NCI-H1092 treated with DMSO at 0.1 percent for 48 hours (cell line): ENCODE data around the gene CNRIP1.
A peak's percentile ranks its signal among the peaks of the same experiment; 100 is the strongest.

Source experiments
- DNase-seq: peaks from one replicate; lab custom pipeline; 2025; lab: John Stamatoyannopoulos, UW

The CNRIP1 gene

DNA sequence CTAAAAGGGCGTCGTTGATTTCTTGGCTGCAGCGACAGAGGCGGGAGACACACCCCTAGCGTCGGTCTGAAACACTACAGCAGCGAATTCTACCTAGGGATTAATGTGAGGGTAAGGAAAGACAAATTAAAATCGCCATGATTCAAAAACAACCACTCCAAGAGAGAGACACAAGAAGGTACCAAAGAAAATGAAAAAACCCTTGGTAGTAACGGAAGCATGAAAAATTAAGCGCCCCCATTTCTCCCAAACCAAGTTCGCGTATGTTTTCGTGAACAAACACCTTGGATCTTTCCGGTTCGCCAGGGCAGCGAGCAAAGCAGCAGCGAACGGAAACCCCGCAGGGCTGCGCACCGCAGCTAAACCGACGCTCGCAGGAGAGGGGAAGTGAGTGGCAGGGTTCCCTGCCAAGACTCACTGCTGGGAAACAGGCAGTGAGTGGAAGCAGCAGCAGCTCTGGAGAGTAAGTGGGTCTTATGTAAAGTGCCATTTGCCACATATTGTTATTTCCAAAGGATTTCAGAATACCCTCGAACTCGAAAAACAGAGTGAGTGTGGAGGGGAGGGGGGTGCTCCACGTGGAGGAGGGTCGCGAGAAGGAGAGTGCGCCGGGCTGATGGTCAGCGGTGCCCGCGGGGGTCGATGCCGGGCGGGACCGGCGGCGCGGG is 68.4 kb downstream of the CNRIP1 start:
- peak; percentile 79 for DNase-seq

DNA sequence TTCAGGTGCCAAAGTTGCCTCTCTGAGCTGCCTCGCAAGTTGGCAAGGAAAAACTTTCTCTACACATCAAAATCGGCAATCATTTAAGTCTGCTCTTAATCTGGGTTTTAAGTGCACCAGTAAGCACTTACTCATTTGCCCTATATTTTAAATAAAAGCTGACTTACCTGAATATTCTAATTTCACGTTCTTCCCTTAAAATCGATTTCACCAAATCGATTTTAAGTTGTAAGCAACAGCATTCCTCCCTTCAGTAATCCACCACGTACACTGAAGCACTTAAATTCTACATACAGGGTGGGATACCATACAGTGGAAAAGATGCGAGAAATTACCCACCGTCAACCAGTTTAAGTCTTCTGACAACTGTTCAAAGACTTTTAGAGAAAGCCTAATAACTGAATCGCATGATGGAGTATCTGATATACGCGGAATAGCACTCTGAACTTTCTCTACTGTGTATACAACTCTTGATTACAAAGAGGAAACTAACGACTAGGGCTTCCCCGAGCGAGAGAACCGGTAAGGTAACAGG is 69.0 kb downstream of the CNRIP1 start:
- no peak for DNase-seq

DNA sequence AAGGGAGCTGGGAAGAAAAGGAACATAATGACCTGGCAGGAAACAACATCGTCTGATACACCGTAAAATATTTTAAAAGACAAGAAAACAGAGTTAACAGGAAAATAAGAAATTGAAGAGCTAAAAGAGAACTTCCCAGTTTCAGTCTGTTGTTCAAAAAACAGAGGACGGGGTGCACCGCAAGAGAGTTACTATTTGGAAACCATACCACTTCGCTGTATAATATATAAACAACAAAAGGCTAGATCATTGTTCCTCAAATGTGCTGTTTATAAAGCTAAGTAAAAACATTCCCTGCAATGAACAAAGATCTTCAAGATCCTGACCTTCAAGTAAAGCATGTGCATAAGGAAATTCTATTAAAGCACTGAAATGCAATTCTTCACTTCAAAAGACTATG is 69.6 kb downstream of the CNRIP1 start:
- DNase-seq: no peak

DNA sequence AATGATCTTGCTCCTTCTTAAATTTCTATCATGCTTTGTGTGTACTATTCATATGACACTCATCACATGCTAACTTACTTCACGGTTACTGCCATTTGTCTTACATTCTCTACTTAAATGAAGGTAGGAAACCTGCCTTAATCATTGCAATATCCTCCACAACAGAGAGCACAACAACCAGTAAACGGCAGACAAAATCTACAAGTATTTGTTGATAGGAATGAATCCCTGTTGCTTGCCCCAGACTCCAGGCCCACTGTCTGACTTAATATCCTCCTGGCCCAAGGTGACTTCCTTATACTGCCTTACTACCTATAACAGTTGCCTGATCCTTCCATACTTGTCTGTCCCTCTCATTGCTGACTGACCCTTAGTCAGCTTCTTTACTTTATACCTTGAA is 70.9 kb downstream of the CNRIP1 start:
- no peak for DNase-seq

DNA sequence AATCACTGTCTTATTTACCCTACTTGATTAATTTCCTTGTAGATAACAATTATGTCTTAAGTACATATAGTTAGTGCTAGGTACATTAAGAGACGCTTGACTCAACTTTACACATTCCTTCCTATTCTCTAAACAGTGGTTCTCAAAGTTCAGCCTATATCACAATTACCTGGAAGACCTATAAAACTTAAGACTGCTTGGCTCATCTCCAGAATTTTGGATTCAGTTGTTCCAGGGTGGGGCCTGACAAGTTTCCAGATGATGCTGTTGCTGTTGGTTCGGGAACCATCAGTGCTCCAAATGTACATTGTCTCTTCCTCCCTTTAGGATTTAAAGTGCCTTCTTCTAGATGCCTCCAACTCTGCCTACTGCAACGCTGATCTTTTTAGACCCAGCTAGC is 71.4 kb downstream of the CNRIP1 start:
- DNase-seq: no peak

DNA sequence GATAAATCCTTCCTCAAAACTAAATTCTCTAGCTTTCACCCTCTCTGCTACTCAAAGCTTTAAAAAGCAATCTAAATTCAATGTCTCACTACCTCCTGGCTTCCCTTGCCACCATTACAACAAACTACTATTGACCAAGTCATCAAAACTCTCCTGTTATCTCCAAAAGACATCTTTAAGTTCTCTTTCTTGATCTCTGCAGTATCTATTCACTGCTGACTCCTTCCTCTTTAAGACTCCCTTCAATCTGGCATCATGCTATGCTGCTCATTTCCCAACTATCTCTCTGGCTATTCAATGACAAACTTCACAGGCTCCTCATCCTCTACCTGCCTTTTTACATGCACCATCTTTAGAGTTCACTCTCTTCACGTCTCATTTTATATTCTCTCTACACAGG is 73.4 kb downstream of the CNRIP1 start:
- DNase-seq: no peak

DNA sequence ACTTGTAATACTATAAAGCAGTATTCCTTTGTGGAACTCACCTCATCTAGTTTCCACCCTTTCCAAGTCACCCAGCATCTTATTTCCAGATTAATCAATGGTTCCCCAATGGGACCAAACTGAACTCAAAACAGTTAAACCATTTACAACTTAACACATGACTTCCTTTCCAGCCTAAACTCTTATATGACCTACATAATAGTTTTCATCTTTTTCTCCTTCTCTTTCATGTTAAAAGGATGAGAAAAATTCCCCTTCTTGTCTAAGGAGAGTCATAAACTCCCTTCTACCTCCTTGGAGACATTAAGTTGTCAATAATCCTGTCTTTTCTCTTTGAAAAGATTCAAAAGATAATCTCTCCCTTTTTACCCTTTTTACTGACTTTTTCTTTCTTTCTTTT is 74.1 kb downstream of the CNRIP1 start:
- DNase-seq: no peak

DNA sequence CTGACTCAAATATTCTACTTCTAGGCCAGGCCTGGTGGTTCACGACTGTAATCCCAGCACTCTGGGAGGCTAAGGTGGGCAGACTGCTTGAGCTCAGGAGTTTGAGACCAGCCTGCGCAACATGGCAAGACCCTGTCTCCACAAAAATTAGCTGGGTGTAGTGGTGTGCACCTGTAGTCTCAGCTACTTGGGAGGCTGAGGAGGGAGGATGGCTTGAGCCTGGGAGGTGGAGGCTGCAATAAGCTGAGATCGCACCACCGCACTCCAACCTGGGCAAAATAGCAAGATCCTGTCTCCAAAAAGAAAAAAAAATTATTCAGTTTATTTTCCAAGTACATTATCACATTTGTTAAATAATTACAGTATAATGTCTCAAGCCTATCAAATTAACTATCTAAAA is 74.7 kb downstream of the CNRIP1 start:
- DNase-seq: no peak

DNA sequence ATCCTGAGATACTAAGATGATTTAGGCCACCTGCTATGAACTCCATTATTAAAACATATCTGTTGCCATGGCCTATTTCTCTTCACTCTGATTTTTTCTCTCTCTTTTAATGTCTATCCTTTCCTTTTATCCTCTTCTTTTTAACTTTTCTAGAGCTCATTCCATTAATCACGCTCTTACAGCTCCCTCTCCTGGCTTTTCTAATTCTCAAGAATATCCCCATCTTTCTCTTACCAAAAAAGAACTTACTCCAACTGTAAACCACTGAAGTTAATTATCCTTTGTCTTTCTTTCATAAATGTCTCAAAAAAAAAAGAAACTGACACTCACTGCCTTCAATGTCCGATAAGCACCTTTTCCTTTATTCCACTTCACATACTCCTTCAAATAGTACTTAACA is 75.3 kb downstream of the CNRIP1 start:
- no peak for DNase-seq
